ENCODE results near the gene SOX6.

The SOX6 gene

GRCh38 chr11:16289541-16289940, 66.8 kb downstream of the SOX6 start:
- Histone ChIP-seq H3K4me3 (replicated peaks; ENCODE audit: low read depth, low read length) (no peak overlapping the region), H3K36me3 (ENCODE audit: control insufficient read depth, insufficient read depth, low read length) (no peaks in the 10 kb centered on the region), H3K27me3 (replicated peaks; ENCODE audit: control insufficient read depth, insufficient read depth, low read length) (no peaks in the 10 kb centered on the region)
- no peak for TF ChIP-seq CTCF (IDR thresholded peaks at IDR 0.05; ENCODE audit: insufficient read depth, low read length, poor library complexity, severe bottlenecking)
- DNase-seq (ENCODE audit: extremely low read depth, insufficient read length): no peak

DNA sequence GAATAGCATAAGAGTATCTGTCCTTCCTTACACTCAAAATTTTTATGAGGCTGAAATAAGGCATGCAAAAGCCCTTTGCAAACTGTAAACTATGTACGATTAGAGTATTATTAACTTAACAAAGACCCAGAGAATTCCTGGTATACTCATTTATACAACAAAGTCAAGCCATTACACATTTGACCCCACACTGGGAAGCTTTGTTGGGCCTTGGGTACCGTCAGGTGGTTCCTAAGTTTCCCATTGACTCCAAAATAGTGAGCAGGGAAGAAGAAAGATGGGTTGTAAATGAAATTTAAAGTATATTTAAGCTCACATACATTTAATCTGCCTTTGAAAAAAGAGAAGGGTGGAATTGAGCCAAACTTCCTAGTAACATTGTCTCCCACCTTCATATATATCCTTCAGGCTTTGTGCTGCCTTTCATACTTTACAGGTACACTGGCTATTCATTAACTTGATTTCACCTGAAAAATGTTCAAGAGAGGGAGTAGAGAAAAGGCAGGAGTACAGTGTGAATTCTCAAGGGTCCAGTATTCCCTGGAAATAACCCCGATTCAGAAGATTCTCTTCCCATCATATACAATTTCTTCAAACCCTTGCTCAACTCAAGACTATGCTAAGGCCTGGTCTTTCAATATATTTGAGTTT, 68.6 kb downstream of the SOX6 start:
- DNase-seq (ENCODE audit: extremely low read depth, insufficient read length): no peak
- no peak for TF ChIP-seq CTCF (IDR thresholded peaks at IDR 0.05; ENCODE audit: insufficient read depth, low read length, poor library complexity, severe bottlenecking)
- Histone ChIP-seq H3K27me3 (replicated peaks; ENCODE audit: control insufficient read depth, insufficient read depth, low read length) (no peaks in the 10 kb centered on the region), H3K4me3 (replicated peaks; ENCODE audit: low read depth, low read length) (no peak overlapping the region), H3K36me3 (ENCODE audit: control insufficient read depth, insufficient read depth, low read length) (no peaks in the 10 kb centered on the region)

GRCh38 chr11:16286095-16286494, 70.3 kb downstream of the SOX6 start:
- no peak for TF ChIP-seq CTCF (IDR thresholded peaks at IDR 0.05; ENCODE audit: insufficient read depth, low read length, poor library complexity, severe bottlenecking)
- Histone ChIP-seq H3K4me3 (replicated peaks; ENCODE audit: low read depth, low read length) (no peak overlapping the region), H3K36me3 (ENCODE audit: control insufficient read depth, insufficient read depth, low read length) (no peaks in the 10 kb centered on the region), H3K27me3 (replicated peaks; ENCODE audit: control insufficient read depth, insufficient read depth, low read length) (no peaks in the 10 kb centered on the region)
- no peak for DNase-seq (ENCODE audit: extremely low read depth, insufficient read length)

GRCh38 chr11:16280256-16280682, 76.1 kb downstream of the SOX6 start:
- no peak overlapping the region for H3K4me3 ChIP-seq (replicated peaks; ENCODE audit: low read depth, low read length)
- DNase-seq (ENCODE audit: extremely low read depth, insufficient read length): no peak

GRCh38 chr11:16279524-16279923, 76.8 kb downstream of the SOX6 start:
- Histone ChIP-seq H3K4me3 (replicated peaks; ENCODE audit: low read depth, low read length) (no peak overlapping the region), H3K27me3 (replicated peaks; ENCODE audit: control insufficient read depth, insufficient read depth, low read length) (no peaks in the 10 kb centered on the region), H3K36me3 (ENCODE audit: control insufficient read depth, insufficient read depth, low read length) (no peaks in the 10 kb centered on the region)
- no peak for TF ChIP-seq CTCF (IDR thresholded peaks at IDR 0.05; ENCODE audit: insufficient read depth, low read length, poor library complexity, severe bottlenecking)
- DNase-seq (ENCODE audit: extremely low read depth, insufficient read length): no peak

More at GRCh38 chr11:16280256-16280682, 76.1 kb downstream of the SOX6 start:
- Histone ChIP-seq H3K27me3 (replicated peaks; ENCODE audit: control insufficient read depth, insufficient read depth, low read length) (no peaks in the 10 kb centered on the region), H3K36me3 (ENCODE audit: control insufficient read depth, insufficient read depth, low read length) (no peaks in the 10 kb centered on the region)
- no peak for TF ChIP-seq CTCF (IDR thresholded peaks at IDR 0.05; ENCODE audit: insufficient read depth, low read length, poor library complexity, severe bottlenecking)

GRCh38 chr11:16278979-16279378, 77.4 kb downstream of the SOX6 start:
- no peak for DNase-seq (ENCODE audit: extremely low read depth, insufficient read length)
- Histone ChIP-seq H3K4me3 (replicated peaks; ENCODE audit: low read depth, low read length) (no peak overlapping the region), H3K36me3 (ENCODE audit: control insufficient read depth, insufficient read depth, low read length) (no peaks in the 10 kb centered on the region), H3K27me3 (replicated peaks; ENCODE audit: control insufficient read depth, insufficient read depth, low read length) (no peaks in the 10 kb centered on the region)
- no peak for TF ChIP-seq CTCF (IDR thresholded peaks at IDR 0.05; ENCODE audit: insufficient read depth, low read length, poor library complexity, severe bottlenecking)

Measured in GM06990 (cell line).